Raji (cell line): ENCODE measurements around the gene LILRB1.

Source experiments
- POLR2A ChIP-seq: IDR thresholded peaks from 2 replicates; pipeline ENCODE4 v1.6.1; 2011; ENCODE audit warnings: low read depth, low read length, control low read depth; ENCODE audit not compliant: insufficient read depth

The LILRB1 gene

GRCh38 chr19:54668353-54668752 is 38.1 kb downstream of the LILRB1 start:
- TF ChIP-seq POLR2A: no peak

- TF ChIP-seq POLR2A: no peak
Observed at GRCh38 chr19:54670576-54671357, 40.5 kb downstream of the LILRB1 start.

GRCh38 chr19:54673222-54673621 is 42.9 kb downstream of the LILRB1 start:
- TF ChIP-seq POLR2A: no peak

- no peak for TF ChIP-seq POLR2A
Observed at GRCh38 chr19:54674021-54674617, 43.8 kb downstream of the LILRB1 start.

GRCh38 chr19:54677217-54677616 is 46.9 kb downstream of the LILRB1 start:
- TF ChIP-seq POLR2A: no peak

- no peak for TF ChIP-seq POLR2A
Observed at GRCh38 chr19:54682306-54682856, 52.1 kb downstream of the LILRB1 start.

GRCh38 chr19:54684527-54684926 is 54.2 kb downstream of the LILRB1 start:
- no peak for TF ChIP-seq POLR2A
